SK-N-SH treated with all-trans-retinoic acid at 6 μM for 48 hours (cell line): Measurements from ENCODE around the gene BIN1.

Experiments
- ATAC-seq: fragments of 200-7000 bp; cut with Tn5 transposase; 3 replicates; pipeline ENCODE4 v1.9.1; 2020; ENCODE audit warnings: mild to moderate bottlenecking, moderate library complexity
- ARNTL ChIP-seq: fragments of 450-650 bp; formaldehyde crosslinking; IDR thresholded peaks from 2 replicates; pipeline ENCODE4 v1.5.0; 2020; ENCODE audit warnings: low read depth, mild to moderate bottlenecking, moderate library complexity, borderline replicate concordance
- BACH2 ChIP-seq: fragments of 250-450 bp; sonication (Bioruptor Pico); IDR thresholded peaks from 2 replicates; pipeline ENCODE4 v1.9.0; 2021; ENCODE audit warnings: mild to moderate bottlenecking, borderline replicate concordance
- CSDC2 ChIP-seq: fragments of 250-450 bp; sonication (Bioruptor Pico); IDR thresholded peaks from 2 replicates; pipeline ENCODE4 v1.5.0; 2020; ENCODE audit warnings: mild to moderate bottlenecking, moderate library complexity
- CSRNP3 ChIP-seq: fragments of 250-450 bp; sonication (Bioruptor Pico); IDR thresholded peaks from 2 replicates; pipeline ENCODE4 v1.5.1; 2021; ENCODE audit warnings: mild to moderate bottlenecking, moderate library complexity
- ESRRG ChIP-seq: fragments of 250-450 bp; sonication (Bioruptor Pico); IDR thresholded peaks from 2 replicates; pipeline ENCODE4 v1.6.1; 2021; ENCODE audit warnings: mild to moderate bottlenecking
- ISL1 ChIP-seq: fragments of 250-450 bp; sonication (Bioruptor Pico); IDR thresholded peaks from 2 replicates; pipeline ENCODE4 v2.1.2; 2022; ENCODE audit warnings: mild to moderate bottlenecking, moderate library complexity
- OSR1 ChIP-seq: fragments of 250-450 bp; sonication (Bioruptor Pico); IDR thresholded peaks from 2 replicates; pipeline ENCODE4 v1.8.0; 2022; ENCODE audit warnings: moderate library complexity, mild to moderate bottlenecking, inconsistent platforms
- PPARA ChIP-seq: fragments of 250-450 bp; sonication (Bioruptor Pico); IDR thresholded peaks from 2 replicates; pipeline ENCODE4 v1.5.0; 2020; ENCODE audit warnings: mild to moderate bottlenecking, borderline replicate concordance
- RARB ChIP-seq: fragments of 250-450 bp; sonication (Bioruptor Pico); IDR thresholded peaks from 2 replicates; pipeline ENCODE4 v1.8.0; 2021; ENCODE audit warnings: mild to moderate bottlenecking, moderate library complexity
- TCF4 ChIP-seq: fragments of 250-450 bp; sonication (Bioruptor Pico); IDR thresholded peaks from 2 replicates; pipeline ENCODE4 v1.8.0; 2021; ENCODE audit warnings: mild to moderate bottlenecking, moderate library complexity, borderline replicate concordance
- TOX ChIP-seq: fragments of 250-450 bp; sonication (Bioruptor Pico); IDR thresholded peaks from 2 replicates; pipeline ENCODE4 v1.8.0; 2021; ENCODE audit warnings: mild to moderate bottlenecking, moderate library complexity, borderline replicate concordance
- ZC3H10 ChIP-seq: fragments of 250-450 bp; sonication (Bioruptor Pico); IDR thresholded peaks from 2 replicates; pipeline ENCODE4 v1.5.1; 2021; ENCODE audit warnings: mild to moderate bottlenecking, moderate library complexity
- ZFP3 ChIP-seq: fragments of 250-450 bp; sonication (Bioruptor Pico); IDR thresholded peaks from 2 replicates; pipeline ENCODE4 v1.5.0; 2020; ENCODE audit warnings: mild to moderate bottlenecking, moderate library complexity
- ZFP30 ChIP-seq: fragments of 450-650 bp; formaldehyde crosslinking; IDR thresholded peaks from 2 replicates; pipeline ENCODE4 v1.5.0; 2022; ENCODE audit warnings: mild to moderate bottlenecking, moderate library complexity
- ZNF70 ChIP-seq: fragments of 450-650 bp; formaldehyde crosslinking; IDR thresholded peaks from 2 replicates; pipeline ENCODE4 v1.5.0; 2020; ENCODE audit warnings: mild to moderate bottlenecking, moderate library complexity
- ZNF8 ChIP-seq: fragments of 450-650 bp; formaldehyde crosslinking; IDR thresholded peaks from 2 replicates; pipeline ENCODE4 v1.5.0; 2020; ENCODE audit warnings: mild to moderate bottlenecking, moderate library complexity
- TF ChIP-seq, protein P1 (sequence below): fragments of 250-450 bp; sonication (Bioruptor Pico); IDR thresholded peaks from 2 replicates; pipeline ENCODE4 v1.8.0; 2020; ENCODE audit warnings: mild to moderate bottlenecking, moderate library complexity, borderline replicate concordance
- TF ChIP-seq, protein P2 (sequence below): fragments of 250-450 bp; sonication (Bioruptor Pico); IDR thresholded peaks from 2 replicates; pipeline ENCODE4 v1.5.0; 2020; ENCODE audit warnings: mild to moderate bottlenecking, moderate library complexity
- TF ChIP-seq, protein P3 (sequence below): fragments of 250-450 bp; sonication (Bioruptor Pico); IDR thresholded peaks from 2 replicates; pipeline ENCODE4 v1.5.1; 2020; ENCODE audit warnings: low read depth, mild to moderate bottlenecking, moderate library complexity

Gene BIN1

DNA sequence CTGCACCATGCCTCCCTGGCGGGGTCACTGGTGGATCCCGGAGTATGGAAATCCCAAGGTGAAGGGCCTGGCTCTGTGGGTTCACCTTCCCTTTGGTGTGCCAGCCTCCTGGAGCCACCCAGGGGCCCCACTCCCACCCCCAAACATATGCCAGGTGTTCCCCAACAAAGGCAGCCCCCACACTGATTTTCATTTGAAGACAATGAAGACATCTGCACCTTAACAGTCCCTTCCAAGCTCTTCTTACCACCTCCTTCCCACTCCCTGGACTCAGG is 11.7 kb downstream of the BIN1 start:
- no peak for ATAC-seq
- TF ChIP-seq RARB (CRISPR knock-in tag), result no peak
- TF ChIP-seq ESRRG, result no peak
- no peak for TF ChIP-seq CSRNP3 (CRISPR knock-in tag)
- TF ChIP-seq PPARA (CRISPR knock-in tag), result no peak
- no peak for TF ChIP-seq TOX (CRISPR knock-in tag)
- no peak for TF ChIP-seq ARNTL (CRISPR knock-in tag)
- TF ChIP-seq ZC3H10, result no peak
- no peak for TF ChIP-seq CSDC2 (CRISPR knock-in tag)
- TF ChIP-seq ZNF8 (CRISPR knock-in tag), result no peak
- no peak for TF ChIP-seq ISL1 (CRISPR knock-in tag)
- TF ChIP-seq, protein P1, sequence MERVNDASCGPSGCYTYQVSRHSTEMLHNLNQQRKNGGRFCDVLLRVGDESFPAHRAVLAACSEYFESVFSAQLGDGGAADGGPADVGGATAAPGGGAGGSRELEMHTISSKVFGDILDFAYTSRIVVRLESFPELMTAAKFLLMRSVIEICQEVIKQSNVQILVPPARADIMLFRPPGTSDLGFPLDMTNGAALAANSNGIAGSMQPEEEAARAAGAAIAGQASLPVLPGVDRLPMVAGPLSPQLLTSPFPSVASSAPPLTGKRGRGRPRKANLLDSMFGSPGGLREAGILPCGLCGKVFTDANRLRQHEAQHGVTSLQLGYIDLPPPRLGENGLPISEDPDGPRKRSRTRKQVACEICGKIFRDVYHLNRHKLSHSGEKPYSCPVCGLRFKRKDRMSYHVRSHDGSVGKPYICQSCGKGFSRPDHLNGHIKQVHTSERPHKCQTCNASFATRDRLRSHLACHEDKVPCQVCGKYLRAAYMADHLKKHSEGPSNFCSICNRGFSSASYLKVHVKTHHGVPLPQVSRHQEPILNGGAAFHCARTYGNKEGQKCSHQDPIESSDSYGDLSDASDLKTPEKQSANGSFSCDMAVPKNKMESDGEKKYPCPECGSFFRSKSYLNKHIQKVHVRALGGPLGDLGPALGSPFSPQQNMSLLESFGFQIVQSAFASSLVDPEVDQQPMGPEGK, result no peak

DNA sequence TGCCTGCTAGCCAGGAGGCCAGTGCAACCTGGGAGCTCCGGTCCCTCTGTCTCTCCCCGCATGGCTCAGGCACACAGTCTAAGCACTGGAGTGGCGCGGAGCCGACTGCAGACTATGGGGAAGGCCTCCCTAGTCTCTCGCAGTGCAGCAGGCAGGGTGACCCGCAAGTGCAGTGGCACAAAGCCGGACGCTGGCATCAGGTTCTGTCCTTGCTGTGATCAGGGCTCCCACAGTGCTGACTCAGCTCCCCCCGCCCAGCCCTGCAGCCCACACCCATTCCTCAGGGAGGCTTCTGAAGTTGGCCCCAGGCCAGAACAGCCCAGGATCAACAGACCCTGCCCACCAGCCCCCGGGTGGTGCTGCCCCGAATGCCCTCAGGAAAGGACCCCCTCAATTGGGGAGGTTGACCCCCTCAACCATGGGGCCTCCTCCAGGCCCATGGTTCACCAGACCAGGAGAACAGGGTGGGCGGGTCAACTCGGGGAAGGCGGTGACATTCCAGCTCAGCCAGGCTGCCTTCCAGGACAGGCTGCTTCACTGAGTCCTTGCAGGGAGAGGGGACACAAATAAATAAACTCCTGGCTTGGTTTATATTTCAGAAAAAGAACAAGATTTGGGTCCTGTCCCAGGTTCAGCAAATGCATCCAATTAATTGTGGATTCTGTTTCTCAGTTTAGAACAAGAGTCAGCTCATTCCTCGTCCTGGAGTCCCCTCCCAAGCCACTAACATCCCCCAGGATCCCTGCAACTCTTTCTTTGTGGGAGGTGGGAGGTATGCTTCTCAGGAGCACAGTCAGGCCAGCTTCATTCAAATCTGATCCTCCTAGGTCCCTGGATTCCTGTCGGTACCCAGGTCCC is 12.2 kb downstream of the BIN1 start:
- ATAC-seq, result peak; percentile 61
- no peak for TF ChIP-seq ZNF8 (CRISPR knock-in tag)
- TF ChIP-seq, protein P2, sequence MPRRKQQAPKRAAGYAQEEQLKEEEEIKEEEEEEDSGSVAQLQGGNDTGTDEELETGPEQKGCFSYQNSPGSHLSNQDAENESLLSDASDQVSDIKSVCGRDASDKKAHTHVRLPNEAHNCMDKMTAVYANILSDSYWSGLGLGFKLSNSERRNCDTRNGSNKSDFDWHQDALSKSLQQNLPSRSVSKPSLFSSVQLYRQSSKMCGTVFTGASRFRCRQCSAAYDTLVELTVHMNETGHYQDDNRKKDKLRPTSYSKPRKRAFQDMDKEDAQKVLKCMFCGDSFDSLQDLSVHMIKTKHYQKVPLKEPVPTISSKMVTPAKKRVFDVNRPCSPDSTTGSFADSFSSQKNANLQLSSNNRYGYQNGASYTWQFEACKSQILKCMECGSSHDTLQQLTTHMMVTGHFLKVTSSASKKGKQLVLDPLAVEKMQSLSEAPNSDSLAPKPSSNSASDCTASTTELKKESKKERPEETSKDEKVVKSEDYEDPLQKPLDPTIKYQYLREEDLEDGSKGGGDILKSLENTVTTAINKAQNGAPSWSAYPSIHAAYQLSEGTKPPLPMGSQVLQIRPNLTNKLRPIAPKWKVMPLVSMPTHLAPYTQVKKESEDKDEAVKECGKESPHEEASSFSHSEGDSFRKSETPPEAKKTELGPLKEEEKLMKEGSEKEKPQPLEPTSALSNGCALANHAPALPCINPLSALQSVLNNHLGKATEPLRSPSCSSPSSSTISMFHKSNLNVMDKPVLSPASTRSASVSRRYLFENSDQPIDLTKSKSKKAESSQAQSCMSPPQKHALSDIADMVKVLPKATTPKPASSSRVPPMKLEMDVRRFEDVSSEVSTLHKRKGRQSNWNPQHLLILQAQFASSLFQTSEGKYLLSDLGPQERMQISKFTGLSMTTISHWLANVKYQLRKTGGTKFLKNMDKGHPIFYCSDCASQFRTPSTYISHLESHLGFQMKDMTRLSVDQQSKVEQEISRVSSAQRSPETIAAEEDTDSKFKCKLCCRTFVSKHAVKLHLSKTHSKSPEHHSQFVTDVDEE (CRISPR knock-in tag), result no peak
- TF ChIP-seq ZFP30 (CRISPR knock-in tag), result no peak
- TF ChIP-seq ISL1 (CRISPR knock-in tag), result no peak
- TF ChIP-seq TOX (CRISPR knock-in tag), result no peak
- no peak for TF ChIP-seq BACH2 (CRISPR knock-in tag)
- TF ChIP-seq ZFP3 (CRISPR knock-in tag), result no peak
- TF ChIP-seq, protein P1, result no peak
- no peak for TF ChIP-seq ZNF70
- no peak for TF ChIP-seq TCF4
- TF ChIP-seq, protein P3, sequence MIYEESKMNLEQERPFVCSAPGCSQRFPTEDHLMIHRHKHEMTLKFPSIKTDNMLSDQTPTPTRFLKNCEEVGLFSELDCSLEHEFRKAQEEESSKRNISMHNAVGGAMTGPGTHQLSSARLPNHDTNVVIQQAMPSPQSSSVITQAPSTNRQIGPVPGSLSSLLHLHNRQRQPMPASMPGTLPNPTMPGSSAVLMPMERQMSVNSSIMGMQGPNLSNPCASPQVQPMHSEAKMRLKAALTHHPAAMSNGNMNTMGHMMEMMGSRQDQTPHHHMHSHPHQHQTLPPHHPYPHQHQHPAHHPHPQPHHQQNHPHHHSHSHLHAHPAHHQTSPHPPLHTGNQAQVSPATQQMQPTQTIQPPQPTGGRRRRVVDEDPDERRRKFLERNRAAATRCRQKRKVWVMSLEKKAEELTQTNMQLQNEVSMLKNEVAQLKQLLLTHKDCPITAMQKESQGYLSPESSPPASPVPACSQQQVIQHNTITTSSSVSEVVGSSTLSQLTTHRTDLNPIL (CRISPR knock-in tag), result no peak
- no peak for TF ChIP-seq OSR1
- TF ChIP-seq CSRNP3 (CRISPR knock-in tag), result no peak
